Measurements from ENCODE around the gene OVOL3. TPM values are rescaled to one million over a fixed set of nuclear protein-coding genes. Genes with fewer than 3 reads are reported as not detected.

OVOL3 gene
- total RNA-seq, 1 experiment from 2014 or later = 0.47 TPM

- H3K4me3 ChIP-seq (ENCODE audit: low read depth, low read length, poor library complexity, severe bottlenecking) = peak within 1 kb of the TSS; percentile 60
- BruUV-seq (replicated peaks) = TSS peak; percentile 51
- no peaks in the 10 kb centered on the region for H3K9me3 ChIP-seq (ENCODE audit: low read depth, low read length, poor library complexity, severe bottlenecking)
- peak within 1 kb of the TSS; percentile 78 for H3K27ac ChIP-seq (ENCODE audit: low read depth, low read length, poor library complexity, severe bottlenecking)
- ChIA-PET CTCF (interaction anchor here (0.6 kb wide), 1 partner anchor 12 kb away, joined by 4 read pairs; no protein-coding TSS in a partner anchor), POLR2A (ENCODE audit: low non-redundant PET) (interaction anchor here (0.5 to 0.6 kb wide), 2 partner anchors 22 to 61 kb away, joined by 3 to 4 read pairs; partner anchors contain the start of gene WDR62)
- H3K27me3 ChIP-seq (replicated peaks; ENCODE audit: insufficient read depth, low read depth, low read length, poor library complexity) = no peaks in the 10 kb centered on the region
- H3K4me1 ChIP-seq (ENCODE audit: insufficient read depth, low read length, poor library complexity, severe bottlenecking) = peaks cover 13% of the 10 kb centered on the region
- TF ChIP-seq CTCF (conservative IDR thresholded peaks at IDR 0.05; ENCODE audit: low read depth, low read length) (no peak), EZH2 (IDR thresholded peaks at IDR 0.05; ENCODE audit: borderline replicate concordance, low read depth, low read length, poor library complexity, severe bottlenecking) (no peak)
- intact Hi-C loops (cut with micrococcal nuclease; ENCODE audit: unreplicated experiment) = loop anchor here (2.0 kb wide), 1 partner anchor 61 kb away; the partner anchor contains the start of genes THAP8 and WDR62
- peak; percentile 38 for DNase-seq (ENCODE audit: low spot score)
- H3K36me3 ChIP-seq (ENCODE audit: insufficient read depth, low read length, poor library complexity, severe bottlenecking) = peaks cover 18% of the 10 kb centered on the region
These were observed 4.8 kb downstream of the OVOL3 start, which contains the start of gene TBCB for GRCh38 chr19:36115453-36116343. TBCB (plus strand) TSS chr19:36115468; CDS start chr19:36115561, 93 bp downstream.

- BruUV-seq (replicated peaks) = no TSS peak
- Histone ChIP-seq H3K4me3 (ENCODE audit: low read depth, low read length, poor library complexity, severe bottlenecking) (peak overlapping the region; percentile 60), H3K27me3 (replicated peaks; ENCODE audit: insufficient read depth, low read depth, low read length, poor library complexity) (no peaks in the 10 kb centered on the region), H3K9me3 (ENCODE audit: low read depth, low read length, poor library complexity, severe bottlenecking) (no peaks in the 10 kb centered on the region), H3K27ac (ENCODE audit: low read depth, low read length, poor library complexity, severe bottlenecking) (peak overlapping the region; percentile 48), H3K4me1 (ENCODE audit: insufficient read depth, low read length, poor library complexity, severe bottlenecking) (peaks cover 13% of the 10 kb centered on the region), H3K36me3 (ENCODE audit: insufficient read depth, low read length, poor library complexity, severe bottlenecking) (peaks cover 18% of the 10 kb centered on the region)
- no peak for TF ChIP-seq EZH2 (IDR thresholded peaks at IDR 0.05; ENCODE audit: borderline replicate concordance, low read depth, low read length, poor library complexity, severe bottlenecking)
- TF ChIP-seq CTCF (conservative IDR thresholded peaks at IDR 0.05; ENCODE audit: low read depth, low read length) = no peak
- ChIA-PET CTCF (no interaction called here), POLR2A (ENCODE audit: low non-redundant PET) (no interaction called here)
- no peak for DNase-seq (ENCODE audit: low spot score)
- intact Hi-C loops (cut with micrococcal nuclease; ENCODE audit: unreplicated experiment) = no loop called here
These were observed 5.3 kb downstream of the OVOL3 start for GRCh38 chr19:36116344-36116637.

- H3K27ac ChIP-seq (ENCODE audit: low read depth, low read length, poor library complexity, severe bottlenecking) = no peak overlapping the region
- POLR2A ChIA-PET (ENCODE audit: low non-redundant PET) = no interaction called here
These were observed 9.4 kb downstream of the OVOL3 start for GRCh38 chr19:36120092-36120983.

More at GRCh38 chr19:36120092-36120983, 9.4 kb downstream of the OVOL3 start:
- H3K4me1 ChIP-seq (ENCODE audit: insufficient read depth, low read length, poor library complexity, severe bottlenecking) = peaks cover 7% of the 10 kb centered on the region
- peaks cover 8% of the 10 kb centered on the region for H3K36me3 ChIP-seq (ENCODE audit: insufficient read depth, low read length, poor library complexity, severe bottlenecking)
- TF ChIP-seq EZH2 (IDR thresholded peaks at IDR 0.05; ENCODE audit: borderline replicate concordance, low read depth, low read length, poor library complexity, severe bottlenecking) = no peak
- no peak for TF ChIP-seq CTCF (conservative IDR thresholded peaks at IDR 0.05; ENCODE audit: low read depth, low read length)
- CTCF ChIA-PET = no interaction called here
- no peaks in the 10 kb centered on the region for H3K27me3 ChIP-seq (replicated peaks; ENCODE audit: insufficient read depth, low read depth, low read length, poor library complexity)
- no peak overlapping the region for H3K4me3 ChIP-seq (ENCODE audit: low read depth, low read length, poor library complexity, severe bottlenecking)
- no TSS peak for BruUV-seq (replicated peaks)
- no peaks in the 10 kb centered on the region for H3K9me3 ChIP-seq (ENCODE audit: low read depth, low read length, poor library complexity, severe bottlenecking)
- intact Hi-C loops (cut with micrococcal nuclease; ENCODE audit: unreplicated experiment) = no loop called here
- no peak for DNase-seq (ENCODE audit: low spot score)

All from A673 (cell line).